Liver (tissue), 9 donors: ENCODE measurements around the gene KCNN3. TPM values are rescaled to one million over a fixed set of nuclear protein-coding genes. Genes with fewer than 3 reads are reported as not detected.

ENCODE experiments used
- DNase-seq: peaks from one replicate; pipeline ENCODE4 v3.0.0-alpha.2; 2017; ENCODE audit warnings: low spot score
- H3K27ac ChIP-seq, 2 donors: one replicate each; pipeline ENCODE4 v1.7.0; 2013; ENCODE audit warnings: inconsistent platforms in 2 of 2, low read length in 2 of 2, control low read depth in 1 of 2, low read depth in 1 of 2, mild to moderate bottlenecking in 1 of 2
- H3K27me3 ChIP-seq, 4 donors: one replicate each; pipeline versions ENCODE4 v1.6.1 to v1.7.0; 2013; ENCODE audit warnings: low read length in 3 of 4, inconsistent platforms in 1 of 4, mild to moderate bottlenecking in 1 of 4, moderate library complexity in 1 of 4; ENCODE audit not compliant: control insufficient read depth in 4 of 4, insufficient read depth in 4 of 4
- H3K36me3 ChIP-seq, 4 donors: one replicate each; pipeline versions ENCODE4 v1.6.1 to v1.7.0; 2013; ENCODE audit warnings: low read length in 3 of 4, mild to moderate bottlenecking in 3 of 4, low read depth in 1 of 4, moderate library complexity in 1 of 4; ENCODE audit not compliant: control insufficient read depth in 4 of 4, insufficient read depth in 3 of 4
- H3K4me1 ChIP-seq, 4 donors: one replicate each; pipeline versions ENCODE4 v1.6.1 to v1.7.0; 2013; ENCODE audit warnings: low read length in 3 of 4, mild to moderate bottlenecking in 3 of 4, moderate library complexity in 1 of 4; ENCODE audit not compliant: control insufficient read depth in 4 of 4, insufficient read depth in 4 of 4
- H3K4me3 ChIP-seq, 3 donors: one replicate each; pipeline versions ENCODE4 v1.6.1 to v1.7.0; 2013; ENCODE audit warnings: low read length in 3 of 3, control low read depth in 1 of 3, low read depth in 1 of 3, mild to moderate bottlenecking in 1 of 3
- H3K9ac ChIP-seq, 2 donors: one replicate each; pipeline ENCODE4 v1.7.0; 2013; ENCODE audit warnings: low read length in 2 of 2, mild to moderate bottlenecking in 2 of 2, moderate library complexity in 2 of 2, control low read depth in 1 of 2, low read depth in 1 of 2
- H3K9me3 ChIP-seq, 4 donors: one replicate each; pipeline versions ENCODE4 v1.6.1 to v1.7.0; 2013; ENCODE audit warnings: low read length in 3 of 4; ENCODE audit not compliant: control insufficient read depth in 4 of 4
- ATF3 ChIP-seq: IDR thresholded peaks from 2 replicates; pipeline ENCODE4 v1.6.1; 2016; ENCODE audit warnings: antibody characterized with exemption
- CTCF ChIP-seq: fragments of 150-350 bp; IDR thresholded peaks from 2 replicates; pipeline ENCODE4 v1.5.1; 2017; ENCODE audit warnings: improper control_type of control experiment, low read depth, low read length; ENCODE audit not compliant: missing input control
- EGR1 ChIP-seq, 2 donors: IDR thresholded peaks; 2 replicates each; pipeline ENCODE4 v1.6.1; 2016 to 2018; ENCODE audit warnings: antibody characterized with exemption in 2 of 2, low read depth in 2 of 2
- FOXA1 ChIP-seq: IDR thresholded peaks from 2 replicates; pipeline ENCODE4 v1.6.1; 2016; ENCODE audit warnings: antibody characterized with exemption
- FOXA2 ChIP-seq: IDR thresholded peaks from 2 replicates; pipeline ENCODE4 v1.6.1; 2016; ENCODE audit warnings: antibody characterized with exemption
- GABPA ChIP-seq, 2 donors: IDR thresholded peaks in 1 of 2; conservative IDR thresholded peaks in 1 of 2; 2 replicates each; pipeline ENCODE4 v1.6.1; 2016; ENCODE audit warnings: antibody characterized with exemption in 2 of 2, mild to moderate bottlenecking in 1 of 2, moderate library complexity in 1 of 2
- HNF4A ChIP-seq, 2 donors: conservative IDR thresholded peaks; 2 replicates each; pipeline ENCODE4 v1.6.1; 2016; ENCODE audit warnings: antibody characterized with exemption in 2 of 2, mild to moderate bottlenecking in 2 of 2
- HNF4G ChIP-seq: IDR thresholded peaks from 2 replicates; pipeline ENCODE4 v1.6.1; 2016; ENCODE audit warnings: antibody characterized with exemption
- JUND ChIP-seq, 2 donors: IDR thresholded peaks; 2 replicates each; pipeline ENCODE4 v1.6.1; 2016; ENCODE audit warnings: antibody characterized with exemption in 2 of 2
- MAX ChIP-seq: IDR thresholded peaks from 2 replicates; pipeline ENCODE4 v1.6.1; 2016; ENCODE audit warnings: antibody characterized with exemption
- NR2F2 ChIP-seq: IDR thresholded peaks from 2 replicates; pipeline ENCODE4 v1.6.1; 2016; ENCODE audit warnings: antibody characterized with exemption
- RAD21 ChIP-seq, 2 donors: IDR thresholded peaks; 2 replicates each; pipeline ENCODE4 v1.6.1; 2016; ENCODE audit warnings: antibody characterized with exemption in 2 of 2, mild to moderate bottlenecking in 2 of 2
- REST ChIP-seq: IDR thresholded peaks from 2 replicates; pipeline ENCODE4 v1.6.1; 2016; ENCODE audit warnings: antibody characterized with exemption, mild to moderate bottlenecking
- RXRA ChIP-seq, 2 donors: IDR thresholded peaks; 2 replicates each; pipeline ENCODE4 v1.6.1; 2017 to 2018; ENCODE audit warnings: antibody characterized with exemption in 2 of 2, mild to moderate bottlenecking in 1 of 2
- SP1 ChIP-seq: IDR thresholded peaks from 2 replicates; pipeline ENCODE4 v1.6.1; 2018; ENCODE audit warnings: antibody characterized with exemption, mild to moderate bottlenecking
- TAF1 ChIP-seq: conservative IDR thresholded peaks from 2 replicates; pipeline ENCODE4 v1.6.1; 2016; ENCODE audit warnings: antibody characterized with exemption, mild to moderate bottlenecking
- YY1 ChIP-seq: IDR thresholded peaks from 2 replicates; pipeline ENCODE4 v1.6.1; 2016; ENCODE audit warnings: antibody characterized with exemption, mild to moderate bottlenecking
- ZBTB33 ChIP-seq: IDR thresholded peaks from 2 replicates; pipeline ENCODE4 v1.6.1; 2016; ENCODE audit warnings: antibody characterized with exemption
- WGBS: extraction: QIAGEN DNeasy Blood & Tissue Kit; methylation state at CpG from one replicate; pipeline ENCODE4 v1.1.7; 2013; 5-methylcytosine and 5-hydroxymethylcytosine counted together
- polyA plus RNA-seq, 2 donors: library from polyadenylated mRNA; stranded (reverse) in 1 of 2; unstranded in 1 of 2; fragments of 200-250 nt in 1 of 2; fragments of >200 nt in 1 of 2; fragmentation: Nextera tagmentation in 1 of 2; extraction: Ambion mirVana in 1 of 2; gene quantifications; one replicate each; pipeline versions ENCODE4 v1.2.1 to v1.2.3, GENCODE V29; 2013 to 2015
- total RNA-seq, 2 donors: library from RNA; depleted of rRNA; stranded (reverse); fragments of >200 nt; gene quantifications; one replicate each; pipeline ENCODE4 v1.2.3, GENCODE V29; 2014
- donor health status: healthy.
- donor health status: healthy.
- donor health status: healthy.
- donor health status: healthy.
- donor health status: healthy.

The KCNN3 gene
- total and polyA plus RNA-seq, 4 donors, result 0.09 to 0.68 (median 0.15) TPM

- Histone ChIP-seq H3K9me3 (no peaks in the 10 kb centered on the region), H3K4me3 (no peak overlapping the region), H3K27me3 (no peaks in the 10 kb centered on the region), H3K36me3 (no peaks in the 10 kb centered on the region), H3K4me1 (no peaks in the 10 kb centered on the region), H3K9ac (no peak overlapping the region), H3K27ac (no peak overlapping the region)
- DNase-seq, result no peak
- 15% methylated on average over 2 of the region's 2 CpGs for WGBS
- TF ChIP-seq HNF4A (conservative IDR thresholded peaks at IDR 0.05) (no peak), JUND (IDR thresholded peaks at IDR 0.05) (no peak), HNF4G (no peak), TAF1 (no peak), FOXA1 (no peak), RAD21 (IDR thresholded peaks at IDR 0.05) (no peak), SP1 (no peak), EGR1 (IDR thresholded peaks at IDR 0.05; ENCODE audit: low read depth in 2 of 2) (no peak), MAX (no peak), RXRA (IDR thresholded peaks at IDR 0.05) (no peak), ATF3 (no peak), GABPA (IDR thresholded peaks at IDR 0.05 in 1 of 2, conservative IDR thresholded peaks at IDR 0.05 in 1 of 2) (no peak), REST (no peak), ZBTB33 (no peak), CTCF (no peak), FOXA2 (no peak), YY1 (no peak), NR2F2 (no peak)
Observed at GRCh38 chr1:154686507-154686906, 183.6 kb downstream of the KCNN3 start.
